Thoracic aorta (tissue), 2 donors: ENCODE results near the gene CREB5. TPM values are rescaled to one million over a fixed set of nuclear protein-coding genes. Genes with fewer than 3 reads are reported as not detected.

Experiments used
- ATAC-seq: fragments of 150-250 bp; one replicate; pipeline ENCODE4 v1.8.0; 2017; ENCODE audit warnings: low read depth; ENCODE audit not compliant: insufficient number of reproducible peaks, low FRiP score
- DNase-seq: peaks from one replicate; pipeline ENCODE4 v3.0.0-alpha.2; 2020; ENCODE audit warnings: low spot score
- H3K27ac ChIP-seq, 2 donors: fragments of 200-600 bp; sonication (generic); 1 replicate in 1 of 2; 2 replicates in 1 of 2; pipeline ENCODE4 v1.5.1; 2016; ENCODE audit warnings: mild to moderate bottlenecking in 2 of 2, moderate library complexity in 2 of 2
- H3K27me3 ChIP-seq: fragments of 200-600 bp; sonication (generic); replicated peaks from 2 replicates; pipeline ENCODE4 v1.6.0; 2016; ENCODE audit warnings: mild to moderate bottlenecking; ENCODE audit not compliant: insufficient read depth
- H3K36me3 ChIP-seq: fragments of 200-600 bp; sonication (generic); one replicate; pipeline ENCODE4 v1.5.1; 2016
- H3K4me1 ChIP-seq, 2 donors: fragments of 200-600 bp; sonication (generic); 1 replicate in 1 of 2; 2 replicates in 1 of 2; pipeline versions ENCODE4 v1.5.1 to v1.6.0; 2016; ENCODE audit warnings: low read depth in 2 of 2, mild to moderate bottlenecking in 1 of 2; ENCODE audit not compliant: control insufficient read depth in 1 of 2
- H3K4me3 ChIP-seq: fragments of 200-600 bp; sonication (generic); 2 replicates; pipeline ENCODE4 v1.5.1; 2016; ENCODE audit warnings: mild to moderate bottlenecking
- H3K9me3 ChIP-seq: fragments of 200-600 bp; sonication (generic); 2 replicates; pipeline ENCODE4 v1.5.1; 2016
- CTCF ChIP-seq: fragments of 200-600 bp; sonication (generic); IDR thresholded peaks from one replicate; pipeline ENCODE4 v1.5.1; 2019; ENCODE audit warnings: antibody characterized with exemption
- total RNA-seq, 2 donors: library from RNA; depleted of rRNA; stranded (reverse); fragments of >200 nt; gene quantifications; one replicate each; pipeline versions ENCODE4 v1.1.0 to v1.2.3, GENCODE V29; 2016

Gene CREB5
- total RNA-seq, 2 donors from 2014 or later = 44.4 to 49.1 TPM

- Histone ChIP-seq H3K36me3 (no peaks in the 10 kb centered on the region), H3K27ac (peak overlapping the region in 1 of 2 donors; percentile 57), H3K27me3 (no peaks in the 10 kb centered on the region), H3K9me3 (no peaks in the 10 kb centered on the region), H3K4me1 (peaks cover 11 to 73% of the 10 kb centered on the region in 2 donors), H3K4me3 (no peak overlapping the region)
- no peak for DNase-seq
- no peak for TF ChIP-seq CTCF
- ATAC-seq = peak; percentile 70
Measured at GRCh38 chr7:28621369-28621841, 209.1 kb downstream of the CREB5 start.

GRCh38 chr7:28623105-28623730 lies 210.9 kb downstream of the CREB5 start:
- Histone ChIP-seq H3K27ac (no peak overlapping the region), H3K4me1 (peaks cover 18 to 80% of the 10 kb centered on the region in 2 donors), H3K27me3 (no peaks in the 10 kb centered on the region), H3K9me3 (no peaks in the 10 kb centered on the region), H3K4me3 (peak overlapping the region; percentile 12), H3K36me3 (no peaks in the 10 kb centered on the region)
- TF ChIP-seq CTCF = no peak
- ATAC-seq (peak; percentile 77), DNase-seq (no peak)

- no peak for DNase-seq
- H3K9me3 ChIP-seq = no peaks in the 10 kb centered on the region
- no peaks in the 10 kb centered on the region for H3K27me3 ChIP-seq
- H3K27ac ChIP-seq = no peak overlapping the region
- no peak for ATAC-seq
- TF ChIP-seq CTCF = no peak
- no peaks in the 10 kb centered on the region for H3K36me3 ChIP-seq
- H3K4me1 ChIP-seq = peaks cover 18 to 80% of the 10 kb centered on the region in 2 donors
- H3K4me3 ChIP-seq = peak overlapping the region; percentile 12
Measured at GRCh38 chr7:28623863-28624262, 211.5 kb downstream of the CREB5 start.

- Histone ChIP-seq H3K4me1 (peaks cover 18 to 91% of the 10 kb centered on the region in 2 donors), H3K4me3 (no peak overlapping the region), H3K9me3 (no peaks in the 10 kb centered on the region), H3K27me3 (no peaks in the 10 kb centered on the region), H3K27ac (no peak overlapping the region), H3K36me3 (no peaks in the 10 kb centered on the region)
- no peak for TF ChIP-seq CTCF
- ATAC-seq = no peak
- DNase-seq = no peak
Measured at GRCh38 chr7:28625432-28625831, 213.1 kb downstream of the CREB5 start.

- Histone ChIP-seq H3K27me3 (no peaks in the 10 kb centered on the region), H3K4me1 (peaks cover 21 to 91% of the 10 kb centered on the region in 2 donors), H3K9me3 (no peaks in the 10 kb centered on the region), H3K36me3 (no peaks in the 10 kb centered on the region), H3K27ac (no peak overlapping the region), H3K4me3 (no peak overlapping the region)
- TF ChIP-seq CTCF = no peak
- DNase-seq (no peak), ATAC-seq (no peak)
Measured at GRCh38 chr7:28626221-28626620, 213.9 kb downstream of the CREB5 start.
